ENCODE results near the gene PTPN14.

Gene PTPN14

DNA sequence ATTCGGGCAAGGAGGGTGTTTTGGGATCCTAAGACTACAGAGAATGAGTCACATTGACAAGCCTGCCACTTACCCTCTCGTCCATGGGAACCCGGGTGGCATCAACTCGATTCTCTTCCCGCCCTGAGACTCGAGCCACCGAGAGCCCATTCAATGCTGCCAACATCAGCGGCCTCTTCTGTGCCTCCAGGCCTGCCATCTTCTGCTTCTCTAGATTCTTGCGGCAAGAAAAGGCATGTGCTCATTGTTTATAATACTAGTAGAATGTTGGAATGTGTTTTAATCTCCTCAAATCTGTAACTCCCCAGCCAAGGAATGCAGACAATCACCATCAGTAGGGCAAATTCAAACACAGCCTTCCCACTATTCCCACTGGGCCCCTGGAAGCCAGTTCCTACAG is 173.5 kb downstream of the PTPN14 start:
- Histone ChIP-seq H3K36me3 (ENCODE audit: control insufficient read depth in 2 of 2, insufficient read depth in 1 of 2, low read length in 2 of 2) (peaks cover 4 to 15% of the 10 kb centered on the region in 2 experiments; a peak in 2 of 3 replicates), H3K27ac (ENCODE audit: extremely low read depth, low read depth, low read length) (no peak overlapping the region), H3K4me1 (ENCODE audit: control insufficient read depth, insufficient read depth, low read length) (no peaks in the 10 kb centered on the region; the same call in 1 of the 2 replicates), H3K4me3 (ENCODE audit: low read depth, low read length) (no peak overlapping the region), H3K9me3 (ENCODE audit: control insufficient read depth, insufficient read depth, low read depth, low read length) (no peaks in the 10 kb centered on the region)
- no peak for TF ChIP-seq ZNF747 (tag by site-specific recombination; IDR thresholded peaks at IDR 0.05)
- TF ChIP-seq ZBTB20 (tag by site-specific recombination; IDR thresholded peaks at IDR 0.05) = no peak
- TF ChIP-seq, protein P1, sequence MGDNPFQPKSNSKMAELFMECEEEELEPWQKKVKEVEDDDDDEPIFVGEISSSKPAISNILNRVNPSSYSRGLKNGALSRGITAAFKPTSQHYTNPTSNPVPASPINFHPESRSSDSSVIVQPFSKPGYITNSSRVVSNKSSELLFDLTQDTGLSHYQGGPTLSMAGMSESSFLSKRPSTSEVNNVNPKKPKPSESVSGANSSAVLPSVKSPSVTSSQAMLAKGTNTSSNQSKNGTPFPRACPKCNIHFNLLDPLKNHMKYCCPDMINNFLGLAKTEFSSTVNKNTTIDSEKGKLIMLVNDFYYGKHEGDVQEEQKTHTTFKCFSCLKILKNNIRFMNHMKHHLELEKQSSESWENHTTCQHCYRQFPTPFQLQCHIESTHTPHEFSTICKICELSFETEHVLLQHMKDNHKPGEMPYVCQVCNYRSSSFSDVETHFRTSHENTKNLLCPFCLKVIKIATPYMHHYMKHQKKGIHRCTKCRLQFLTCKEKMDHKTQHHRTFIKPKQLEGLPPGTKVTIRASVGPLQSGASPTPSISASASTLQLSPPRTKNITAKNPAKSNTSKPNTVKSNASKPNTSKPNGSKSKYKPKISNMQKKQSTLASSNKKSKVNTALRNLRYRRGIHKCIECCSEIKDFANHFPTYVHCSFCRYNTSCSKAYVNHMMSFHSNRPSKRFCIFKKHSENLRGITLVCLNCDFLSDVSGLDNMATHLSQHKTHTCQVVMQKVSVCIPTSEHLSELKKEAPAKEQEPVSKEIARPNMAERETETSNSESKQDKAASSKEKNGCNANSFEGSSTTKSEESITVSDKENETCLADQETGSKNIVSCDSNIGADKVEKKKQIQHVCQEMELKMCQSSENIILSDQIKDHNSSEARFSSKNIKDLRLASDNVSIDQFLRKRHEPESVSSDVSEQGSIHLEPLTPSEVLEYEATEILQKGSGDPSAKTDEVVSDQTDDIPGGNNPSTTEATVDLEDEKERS (tag by site-specific recombination; IDR thresholded peaks at IDR 0.05) = no peak
- TF ChIP-seq, protein P2, sequence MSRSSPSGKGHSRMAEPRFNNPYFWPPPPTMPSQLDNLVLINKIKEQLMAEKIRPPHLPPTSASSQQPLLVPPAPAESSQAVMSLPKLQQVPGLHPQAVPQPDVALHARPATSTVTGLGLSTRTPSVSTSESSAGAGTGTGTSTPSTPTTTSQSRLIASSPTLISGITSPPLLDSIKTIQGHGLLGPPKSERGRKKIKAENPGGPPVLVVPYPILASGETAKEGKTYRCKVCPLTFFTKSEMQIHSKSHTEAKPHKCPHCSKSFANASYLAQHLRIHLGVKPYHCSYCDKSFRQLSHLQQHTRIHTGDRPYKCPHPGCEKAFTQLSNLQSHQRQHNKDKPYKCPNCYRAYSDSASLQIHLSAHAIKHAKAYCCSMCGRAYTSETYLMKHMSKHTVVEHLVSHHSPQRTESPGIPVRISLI (tag by site-specific recombination; IDR thresholded peaks at IDR 0.05) = no peak
- no peak for TF ChIP-seq ZNF544 (tag by site-specific recombination; IDR thresholded peaks at IDR 0.05)
- TF ChIP-seq ZNF791 (tag by site-specific recombination; IDR thresholded peaks at IDR 0.05) = no peak
- no peak for TF ChIP-seq ZNF600 (tag by site-specific recombination; IDR thresholded peaks at IDR 0.05)
- no peak for TF ChIP-seq ZNF19 (tag by site-specific recombination; IDR thresholded peaks at IDR 0.05; ENCODE audit: low read depth)
- TF ChIP-seq ZNF707 (tag by site-specific recombination; IDR thresholded peaks at IDR 0.05) = no peak
- TF ChIP-seq ZNF843 (tag by site-specific recombination; IDR thresholded peaks at IDR 0.05) = no peak
- TF ChIP-seq SALL2 (tag by site-specific recombination; IDR thresholded peaks at IDR 0.05; ENCODE audit: borderline replicate concordance) = no peak
- ChIA-PET CTCF (interaction anchor here (1.0 kb wide), 1 partner anchor 45 kb away, joined by 3 read pairs; no protein-coding TSS in a partner anchor), POLR2A (no interaction called here)

DNA sequence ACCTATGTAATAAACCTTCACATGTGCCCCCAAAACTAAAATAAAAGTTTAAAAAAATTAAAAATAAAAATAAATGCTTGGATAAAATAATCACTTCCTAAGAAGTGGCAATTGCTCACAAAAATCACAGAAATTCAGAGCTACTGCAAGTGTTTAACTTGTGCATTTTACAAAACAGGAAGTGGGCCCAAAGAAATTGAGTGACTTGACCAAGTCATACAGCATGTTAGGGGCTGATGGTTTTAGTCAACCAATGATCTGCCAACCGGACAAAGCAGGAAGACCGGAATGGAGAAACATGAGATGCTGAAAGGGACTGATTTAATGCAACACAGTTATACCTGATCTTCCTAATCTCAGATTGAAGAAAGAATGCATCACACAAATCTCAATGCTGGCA is 173.9 kb downstream of the PTPN14 start:
- TF ChIP-seq, protein P3, sequence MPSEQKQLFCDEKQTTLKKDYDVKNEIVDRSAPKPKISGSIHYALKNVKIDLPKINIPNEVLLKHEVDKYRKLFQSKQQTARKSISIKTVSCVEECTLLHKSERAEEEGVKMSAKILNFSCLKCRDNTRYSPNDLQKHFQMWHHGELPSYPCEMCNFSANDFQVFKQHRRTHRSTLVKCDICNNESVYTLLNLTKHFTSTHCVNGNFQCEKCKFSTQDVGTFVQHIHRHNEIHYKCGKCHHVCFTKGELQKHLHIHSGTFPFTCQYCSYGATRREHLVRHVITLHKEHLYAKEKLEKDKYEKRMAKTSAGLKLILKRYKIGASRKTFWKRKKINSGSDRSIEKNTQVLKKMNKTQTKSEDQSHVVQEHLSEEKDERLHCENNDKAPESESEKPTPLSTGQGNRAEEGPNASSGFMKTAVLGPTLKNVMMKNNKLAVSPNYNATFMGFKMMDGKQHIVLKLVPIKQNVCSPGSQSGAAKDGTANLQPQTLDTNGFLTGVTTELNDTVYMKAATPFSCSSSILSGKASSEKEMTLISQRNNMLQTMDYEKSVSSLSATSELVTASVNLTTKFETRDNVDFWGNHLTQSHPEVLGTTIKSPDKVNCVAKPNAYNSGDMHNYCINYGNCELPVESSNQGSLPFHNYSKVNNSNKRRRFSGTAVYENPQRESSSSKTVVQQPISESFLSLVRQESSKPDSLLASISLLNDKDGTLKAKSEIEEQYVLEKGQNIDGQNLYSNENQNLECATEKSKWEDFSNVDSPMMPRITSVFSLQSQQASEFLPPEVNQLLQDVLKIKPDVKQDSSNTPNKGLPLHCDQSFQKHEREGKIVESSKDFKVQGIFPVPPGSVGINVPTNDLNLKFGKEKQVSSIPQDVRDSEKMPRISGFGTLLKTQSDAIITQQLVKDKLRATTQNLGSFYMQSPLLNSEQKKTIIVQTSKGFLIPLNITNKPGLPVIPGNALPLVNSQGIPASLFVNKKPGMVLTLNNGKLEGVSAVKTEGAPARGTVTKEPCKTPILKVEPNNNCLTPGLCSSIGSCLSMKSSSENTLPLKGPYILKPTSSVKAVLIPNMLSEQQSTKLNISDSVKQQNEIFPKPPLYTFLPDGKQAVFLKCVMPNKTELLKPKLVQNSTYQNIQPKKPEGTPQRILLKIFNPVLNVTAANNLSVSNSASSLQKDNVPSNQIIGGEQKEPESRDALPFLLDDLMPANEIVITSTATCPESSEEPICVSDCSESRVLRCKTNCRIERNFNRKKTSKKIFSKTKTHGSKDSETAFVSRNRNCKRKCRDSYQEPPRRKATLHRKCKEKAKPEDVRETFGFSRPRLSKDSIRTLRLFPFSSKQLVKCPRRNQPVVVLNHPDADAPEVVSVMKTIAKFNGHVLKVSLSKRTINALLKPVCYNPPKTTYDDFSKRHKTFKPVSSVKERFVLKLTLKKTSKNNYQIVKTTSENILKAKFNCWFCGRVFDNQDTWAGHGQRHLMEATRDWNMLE (tag by site-specific recombination; conservative IDR thresholded peaks at IDR 0.05; ENCODE audit: low read depth) = no peak
- Histone ChIP-seq H3K27ac (ENCODE audit: extremely low read depth, low read depth, low read length) (no peak overlapping the region), H3K36me3 (ENCODE audit: control insufficient read depth in 2 of 2, insufficient read depth in 1 of 2, low read length in 2 of 2) (peaks cover 3 to 13% of the 10 kb centered on the region in 2 experiments; a peak in 2 of 3 replicates), H3K9me3 (ENCODE audit: control insufficient read depth, insufficient read depth, low read depth, low read length) (no peaks in the 10 kb centered on the region), H3K4me1 (ENCODE audit: control insufficient read depth, insufficient read depth, low read length) (no peaks in the 10 kb centered on the region; the same call in 1 of the 2 replicates), H3K4me3 (ENCODE audit: low read depth, low read length) (no peak overlapping the region)
- POLR2A ChIA-PET = no interaction called here
- CTCF ChIA-PET = interaction anchor here (1.0 to 1.8 kb wide), 2 partner anchors 44 to 46 kb away, joined by 3 to 9 read pairs; no protein-coding TSS in a partner anchor

DNA sequence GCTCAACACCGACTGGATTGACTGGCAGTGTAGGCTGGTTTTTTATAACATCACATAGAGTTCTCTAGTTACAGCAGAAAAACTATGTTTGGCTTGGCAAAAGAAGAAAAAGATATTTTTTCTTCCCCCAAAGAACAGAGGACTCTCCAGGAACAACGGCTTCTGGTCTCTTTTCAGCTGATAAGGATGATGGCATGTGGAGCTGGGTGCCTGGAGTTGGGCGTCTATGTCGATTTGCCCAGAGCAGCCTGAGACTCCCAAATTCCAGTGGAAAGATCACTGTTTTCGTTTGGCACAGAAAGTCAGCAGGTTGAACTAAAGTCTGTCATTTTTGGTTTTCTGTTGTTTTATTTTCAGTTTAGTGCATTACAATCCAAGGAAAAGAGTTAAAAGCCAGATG is 179.3 kb downstream of the PTPN14 start:
- ChIA-PET POLR2A (no interaction called here), CTCF (interaction anchor here (0.6 to 1.1 kb wide), 2 partner anchors 61 to 215 kb away, joined by 3 read pairs; no protein-coding TSS in a partner anchor)
- H3K4me1 ChIP-seq (ENCODE audit: control insufficient read depth, insufficient read depth, low read length) = no peaks in the 10 kb centered on the region
- no peaks in the 10 kb centered on the region for H3K9me3 ChIP-seq (ENCODE audit: control insufficient read depth, insufficient read depth, low read depth, low read length)
- TF ChIP-seq IKZF3 (tag by site-specific recombination; IDR thresholded peaks at IDR 0.05) = no peak
- TF ChIP-seq, protein P4, sequence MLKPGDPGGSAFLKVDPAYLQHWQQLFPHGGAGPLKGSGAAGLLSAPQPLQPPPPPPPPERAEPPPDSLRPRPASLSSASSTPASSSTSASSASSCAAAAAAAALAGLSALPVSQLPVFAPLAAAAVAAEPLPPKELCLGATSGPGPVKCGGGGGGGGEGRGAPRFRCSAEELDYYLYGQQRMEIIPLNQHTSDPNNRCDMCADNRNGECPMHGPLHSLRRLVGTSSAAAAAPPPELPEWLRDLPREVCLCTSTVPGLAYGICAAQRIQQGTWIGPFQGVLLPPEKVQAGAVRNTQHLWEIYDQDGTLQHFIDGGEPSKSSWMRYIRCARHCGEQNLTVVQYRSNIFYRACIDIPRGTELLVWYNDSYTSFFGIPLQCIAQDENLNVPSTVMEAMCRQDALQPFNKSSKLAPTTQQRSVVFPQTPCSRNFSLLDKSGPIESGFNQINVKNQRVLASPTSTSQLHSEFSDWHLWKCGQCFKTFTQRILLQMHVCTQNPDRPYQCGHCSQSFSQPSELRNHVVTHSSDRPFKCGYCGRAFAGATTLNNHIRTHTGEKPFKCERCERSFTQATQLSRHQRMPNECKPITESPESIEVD (tag by site-specific recombination; IDR thresholded peaks at IDR 0.05) = peak; percentile 71
- H3K27ac ChIP-seq (ENCODE audit: extremely low read depth, low read depth, low read length) = no peak overlapping the region
- H3K36me3 ChIP-seq (ENCODE audit: control insufficient read depth in 2 of 2, insufficient read depth in 1 of 2, low read length in 2 of 2) = peaks cover 0 to 41% of the 10 kb centered on the region in 2 experiments
- H3K4me3 ChIP-seq (ENCODE audit: low read depth, low read length) = no peak overlapping the region

All from HEK293 (cell line).